NT2/D1 (cell line): ENCODE measurements around the gene AP3B1.

Source experiments
- YY1 ChIP-seq: IDR thresholded peaks from 2 replicates; pipeline ENCODE4 v1.6.1; 2011; ENCODE audit not compliant: insufficient read length, insufficient read depth
- ZNF274 ChIP-seq: IDR thresholded peaks from 2 replicates; pipeline ENCODE4 v1.6.1; 2011; ENCODE audit warnings: mild to moderate bottlenecking, low read depth, low read length

- TF ChIP-seq YY1 (no peak), ZNF274 (no peak)
Observed at GRCh38 chr5:78234804-78235203, 59.7 kb downstream of the AP3B1 start.
